Heart right ventricle (tissue), 16 donors: ENCODE measurements around the gene SPATA33. TPM values are rescaled to one million over a fixed set of nuclear protein-coding genes. Genes with fewer than 3 reads are reported as not detected.
A peak's percentile ranks its signal among the peaks of the same experiment; 100 is the strongest.

Experiments used
- ATAC-seq, 8 donors: fragments of 200-7000 bp; cut with Tn5 transposase; one replicate each; pipeline ENCODE4 v1.9.1; 2020; ENCODE audit warnings: mild to moderate bottlenecking in 8 of 8, moderate library complexity in 8 of 8, moderate number of reproducible peaks in 1 of 8
- DNase-seq, 2 donors: peaks; one replicate each; pipeline ENCODE4 v3.0.0-alpha.2; 2020
- H3K27ac ChIP-seq, 10 donors: fragments of 200-600 bp; sonication (generic) in 2 of 10; one replicate each; pipeline versions ENCODE4 v1.5.0 to v1.8.0; 2020 to 2022; ENCODE audit warnings: mild to moderate bottlenecking in 3 of 10
- H3K27me3 ChIP-seq, 7 donors: fragments of 200-600 bp; one replicate each; pipeline ENCODE4 v1.8.0; 2021 to 2022; ENCODE audit warnings: mild to moderate bottlenecking in 2 of 7
- H3K36me3 ChIP-seq, 9 donors: fragments of 200-600 bp; sonication (generic) in 1 of 9; one replicate each; pipeline versions ENCODE4 v1.5.0 to v1.8.0; 2020 to 2022; ENCODE audit warnings: mild to moderate bottlenecking in 2 of 9
- H3K4me1 ChIP-seq, 9 donors: fragments of 200-600 bp; sonication (generic) in 1 of 9; one replicate each; pipeline versions ENCODE4 v1.5.0 to v1.8.0; 2020 to 2022; ENCODE audit warnings: mild to moderate bottlenecking in 4 of 9
- H3K4me3 ChIP-seq, 10 donors: fragments of 200-600 bp; sonication (generic) in 2 of 10; one replicate each; pipeline versions ENCODE4 v1.5.0 to v1.8.0; 2020 to 2022; ENCODE audit warnings: mild to moderate bottlenecking in 7 of 10, moderate library complexity in 2 of 10
- H3K9me3 ChIP-seq, 11 donors: fragments of 200-600 bp in 10 of 11; sonication (generic) in 2 of 11; one replicate each; pipeline versions ENCODE4 v1.5.0 to v1.8.0; 2013 to 2022; ENCODE audit warnings: mild to moderate bottlenecking in 2 of 11, control low read depth in 1 of 11, moderate library complexity in 1 of 11
- WGBS, 2 donors: extraction: QIAGEN DNeasy Blood & Tissue Kit; methylation state at CpG; one replicate each; pipeline ENCODE4 v1.1.7; 2013; ENCODE audit warnings: inconsistent platforms in 1 of 2; 5-methylcytosine and 5-hydroxymethylcytosine counted together
- intact Hi-C, 10 donors: fragments of 100-400 bp; cut with DNase I; formaldehyde crosslinking; loops; one replicate each; pipeline versions ENCODE4 v1.11.1 to v1.14.2; 2022
- polyA plus RNA-seq, 2 donors: library from polyadenylated mRNA; stranded (reverse); fragments of 200-250 nt; gene quantifications; one replicate each; pipeline ENCODE4 v1.2.3, GENCODE V29; 2013
- total RNA-seq, 10 donors: library from RNA; stranded (reverse); fragmentation: NEBNext Ultra II Directional in 3 of 10; extraction: Animal tissue kit (Norgen Biotek cat#: 25700) in 3 of 10; gene quantifications; one replicate each; pipeline versions ENCODE4 v1.2.1 to v1.2.4, GENCODE V29; 2021 to 2023
- TF ChIP-seq, protein P1 (sequence below), 9 donors: fragments of 200-600 bp; sonication (generic) in 2 of 9; IDR thresholded peaks; one replicate each; pipeline versions ENCODE4 v1.5.0 to v1.8.0; 2021 to 2022; ENCODE audit warnings: antibody characterized with exemption in 9 of 9, mild to moderate bottlenecking in 5 of 9, moderate library complexity in 1 of 9
- donor health status: Arrhythmogenic right ventricular cardiomyopathy.
- donor health status: ischemic (EF 13 %, LVEDD 7.1; RV severe dilation, severe dysfunction).
- donor health status: healthy with polysubstance abuse.
- donor health status: DM: no; HTN: yes; CAD: no.
- donor health status: DM: no; HTN: no; CAD: no.
- donor health status: ischemic (EF 25% LVEDD 6.9; RV normal size, moderate dysfunction).
- donor health status: ischemic (EF 25% LVEDD 5.7; RV mildly dilated, moderate dysfunction).
- donor health status: healthy.
- donor health status: DM: yes; HTN: yes; CAD: no.
- donor health status: Ischemic cardiomyopathy.
- donor health status: ischemic (EF 35%, LVEDD 5.7; RV mildly dilated, moderate dysfunction).
- donor health status: nonischemic (EF 11% LVEDD 7.7; RV severe dilation, severe dysfunction).
- donor health status: DM: yes; HTN: yes; CAD: no.
- donor health status: PGD.
- donor health status: ischemic (EF 29% LVEDD 5.4; RV normal size, mild dysfunction).
- donor health status: nonischemic (EF 23%, LVEDD 6.1; RV moderate dilation, normal function).

Gene SPATA33
- total and polyA plus RNA-seq, 12 donors: 0.76 to 4.6 (median 2.6) TPM

DNA sequence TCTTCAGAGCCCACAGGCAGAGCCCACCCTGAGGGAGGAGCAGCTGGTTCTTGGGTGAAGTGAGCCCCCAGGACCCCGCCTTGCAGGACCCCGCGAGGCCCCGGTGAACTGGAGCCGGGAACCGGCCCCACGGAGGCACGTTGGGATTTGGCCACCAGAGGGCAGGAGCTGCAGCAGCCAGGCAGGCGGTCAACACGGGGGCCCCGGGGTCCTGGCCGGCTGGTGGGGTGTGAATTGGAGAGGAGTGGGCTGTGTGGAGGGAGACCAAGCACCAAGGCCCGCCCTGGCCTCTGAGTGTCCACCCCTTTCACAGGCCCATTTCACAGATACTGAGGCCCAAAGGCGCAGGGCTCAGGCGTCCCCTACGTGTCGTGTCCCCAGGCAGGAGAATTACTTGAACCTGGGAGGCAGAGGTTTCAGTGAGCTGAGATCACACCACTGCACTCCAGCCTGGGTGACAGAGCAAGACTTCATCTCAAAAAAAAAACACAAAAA lies 42.0 kb upstream of the SPATA33 start:
- ATAC-seq (peak in 5 of 8 donors; percentile 29 to 52 (median 46)), DNase-seq (peak in 1 of 2 donors; percentile 43)
- TF ChIP-seq, protein P1, sequence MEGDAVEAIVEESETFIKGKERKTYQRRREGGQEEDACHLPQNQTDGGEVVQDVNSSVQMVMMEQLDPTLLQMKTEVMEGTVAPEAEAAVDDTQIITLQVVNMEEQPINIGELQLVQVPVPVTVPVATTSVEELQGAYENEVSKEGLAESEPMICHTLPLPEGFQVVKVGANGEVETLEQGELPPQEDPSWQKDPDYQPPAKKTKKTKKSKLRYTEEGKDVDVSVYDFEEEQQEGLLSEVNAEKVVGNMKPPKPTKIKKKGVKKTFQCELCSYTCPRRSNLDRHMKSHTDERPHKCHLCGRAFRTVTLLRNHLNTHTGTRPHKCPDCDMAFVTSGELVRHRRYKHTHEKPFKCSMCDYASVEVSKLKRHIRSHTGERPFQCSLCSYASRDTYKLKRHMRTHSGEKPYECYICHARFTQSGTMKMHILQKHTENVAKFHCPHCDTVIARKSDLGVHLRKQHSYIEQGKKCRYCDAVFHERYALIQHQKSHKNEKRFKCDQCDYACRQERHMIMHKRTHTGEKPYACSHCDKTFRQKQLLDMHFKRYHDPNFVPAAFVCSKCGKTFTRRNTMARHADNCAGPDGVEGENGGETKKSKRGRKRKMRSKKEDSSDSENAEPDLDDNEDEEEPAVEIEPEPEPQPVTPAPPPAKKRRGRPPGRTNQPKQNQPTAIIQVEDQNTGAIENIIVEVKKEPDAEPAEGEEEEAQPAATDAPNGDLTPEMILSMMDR (IDR thresholded peaks at IDR 0.05): peak; percentile 40 to 66 (median 58)
- Histone ChIP-seq H3K9me3 (no peaks in the 10 kb centered on the region), H3K27me3 (peaks cover 8 to 52% (median 23%) of the 10 kb centered on the region in 7 donors), H3K4me3 (no peak overlapping the region), H3K36me3 (no peaks in the 10 kb centered on the region), H3K27ac (no peak overlapping the region), H3K4me1 (peaks cover 0 to 6% (median 0%) of the 10 kb centered on the region in 9 donors)
- intact Hi-C loops: no loop called here
- 25 to 27% methylated on average over 17 of the region's 17 CpGs for WGBS, 2 donors

DNA sequence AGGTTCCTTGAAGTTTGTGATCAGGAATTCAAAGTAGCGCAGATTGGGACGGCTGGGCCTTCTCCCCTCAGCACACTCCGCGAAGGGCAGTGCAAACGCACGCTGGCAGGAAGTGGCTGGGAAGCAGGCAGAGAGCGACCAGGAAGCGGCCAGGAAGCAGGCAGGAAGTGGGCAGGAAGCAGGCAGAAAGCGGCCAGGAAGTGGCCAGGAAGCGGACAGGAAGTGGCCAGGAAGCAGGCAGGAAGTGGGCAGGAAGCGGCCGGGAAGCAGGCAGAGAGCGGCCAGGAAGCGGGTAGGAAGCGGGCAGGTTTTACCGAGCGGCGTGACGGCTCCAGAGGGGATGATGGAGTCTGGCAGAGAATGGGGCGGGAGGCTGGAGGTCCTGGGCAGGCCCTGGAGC lies 41.0 kb upstream of the SPATA33 start:
- ATAC-seq (peak in 4 of 8 donors; percentile 19 to 33 (median 27)), DNase-seq (no peak)
- Histone ChIP-seq H3K4me1 (peaks cover 0 to 6% (median 0%) of the 10 kb centered on the region in 9 donors), H3K27me3 (peaks cover 8 to 60% (median 30%) of the 10 kb centered on the region in 7 donors), H3K36me3 (no peaks in the 10 kb centered on the region), H3K4me3 (no peak overlapping the region), H3K9me3 (no peaks in the 10 kb centered on the region), H3K27ac (peak overlapping the region in 2 of 10 donors; percentile 5 to 53)
- TF ChIP-seq, protein P1 (IDR thresholded peaks at IDR 0.05): no peak
- WGBS, 2 donors: 63 to 72% methylated on average over 20 of the region's 20 CpGs
- intact Hi-C loops: no loop called here

DNA sequence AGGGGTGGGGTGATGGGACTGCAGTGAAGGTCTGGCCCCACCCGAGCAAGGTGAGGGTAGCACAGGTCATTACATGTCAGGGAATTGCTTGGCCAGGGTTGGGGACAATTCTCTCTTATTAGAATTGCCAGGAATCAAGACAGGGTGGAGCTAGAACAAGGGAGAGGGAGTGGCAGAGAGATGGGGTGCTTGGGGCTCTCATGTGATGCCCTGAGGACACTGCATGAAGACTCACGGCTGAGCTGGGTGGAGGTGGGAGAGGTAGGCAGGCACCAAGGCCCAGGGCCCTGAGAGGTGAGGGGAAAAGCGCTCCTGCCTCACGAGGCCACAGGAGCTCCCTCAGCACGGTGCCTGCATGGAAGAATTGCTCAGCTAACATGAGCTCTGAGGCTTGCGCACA lies 40.6 kb upstream of the SPATA33 start:
- TF ChIP-seq, protein P1 (IDR thresholded peaks at IDR 0.05): no peak
- Histone ChIP-seq H3K36me3 (no peaks in the 10 kb centered on the region), H3K4me3 (no peak overlapping the region), H3K9me3 (no peaks in the 10 kb centered on the region), H3K27me3 (peaks cover 8 to 60% (median 32%) of the 10 kb centered on the region in 7 donors), H3K4me1 (peaks cover 0 to 6% (median 0%) of the 10 kb centered on the region in 9 donors), H3K27ac (peak overlapping the region in 2 of 10 donors; percentile 5 to 53)
- intact Hi-C loops: no loop called here
- WGBS, 2 donors: 58 to 59% methylated on average over 6 of the region's 6 CpGs
- DNase-seq (no peak), ATAC-seq (no peak)

DNA sequence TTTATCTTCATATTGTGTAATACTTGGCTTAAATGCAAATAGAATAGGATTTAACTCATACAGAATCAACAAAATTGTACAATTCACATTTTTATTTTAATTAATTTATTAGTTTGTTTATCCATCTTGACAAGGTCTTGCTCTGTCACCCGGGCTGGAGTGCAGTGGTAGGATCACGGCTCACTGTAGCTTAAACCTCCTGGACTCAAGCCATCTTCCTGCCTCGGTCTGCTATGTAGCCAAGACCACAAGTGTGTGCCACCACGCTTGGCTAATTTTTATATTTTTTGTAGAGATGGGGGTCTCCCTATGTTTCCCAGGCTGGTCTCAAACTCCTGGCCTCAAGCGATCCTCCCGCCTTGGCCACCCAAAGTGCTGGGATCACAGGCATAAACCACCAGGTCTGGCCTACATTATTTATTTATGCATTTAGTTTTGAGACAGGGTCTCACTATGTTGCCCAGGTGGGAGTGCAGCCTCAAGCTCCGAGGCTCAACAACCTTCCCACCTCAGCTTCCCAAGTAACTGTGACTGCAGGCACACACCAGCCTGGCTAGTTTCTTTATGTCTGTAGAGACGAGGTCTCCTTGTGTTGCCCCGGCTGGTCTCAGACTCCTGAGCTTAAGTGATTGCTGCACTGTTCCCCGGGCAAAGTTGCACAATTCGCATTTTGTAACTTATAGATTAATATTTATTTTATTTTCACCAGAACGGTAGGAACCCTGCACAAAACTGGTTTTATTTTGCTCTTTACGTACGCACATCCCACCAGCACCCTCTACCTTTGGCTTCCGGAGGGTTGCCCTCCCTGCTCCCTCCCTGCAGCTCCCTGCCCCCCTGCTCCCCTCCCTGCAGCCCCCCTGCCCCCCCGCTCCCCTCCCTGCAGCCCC lies 39.3 kb upstream of the SPATA33 start:
- peaks cover 0 to 12% (median 0%) of the 10 kb centered on the region in 9 donors for H3K4me1 ChIP-seq
- 63 to 70% methylated on average over 16 of the region's 16 CpGs for WGBS, 2 donors
- DNase-seq (no peak), ATAC-seq (no peak)
- intact Hi-C loops: no loop called here
- H3K4me3 ChIP-seq: no peak overlapping the region
- no peaks in the 10 kb centered on the region for H3K9me3 ChIP-seq
- H3K27me3 ChIP-seq: peaks cover 2 to 57% (median 29%) of the 10 kb centered on the region in 7 donors
- no peaks in the 10 kb centered on the region for H3K36me3 ChIP-seq
- TF ChIP-seq, protein P1 (IDR thresholded peaks at IDR 0.05): no peak
- H3K27ac ChIP-seq: no peak overlapping the region
